Fibroblast of lung (primary cell): Measurements from ENCODE around the gene IL34. TPM values are rescaled to one million over a fixed set of nuclear protein-coding genes. Genes with fewer than 3 reads are reported as not detected.

Experiments
- DNase-seq, 2 donors: peaks; one replicate each; pipeline versions ENCODE4 v3.0.0 to v3.0.0-alpha.2; 2010; ENCODE audit warnings: low read depth in 2 of 2
- H2AFZ ChIP-seq: 2 replicates; pipeline ENCODE4 v1.5.1; 2012; ENCODE audit warnings: low read length, control low read depth, inconsistent platforms
- H3K27ac ChIP-seq: 2 replicates; pipeline ENCODE4 v1.5.1; 2011; ENCODE audit warnings: low read length, control low read depth; ENCODE audit not compliant: insufficient read depth
- H3K27me3 ChIP-seq: 2 replicates; pipeline ENCODE4 v1.5.1; 2011; ENCODE audit warnings: mild to moderate bottlenecking, low read length; ENCODE audit not compliant: control insufficient read depth, insufficient read depth
- H3K36me3 ChIP-seq: 2 replicates; pipeline ENCODE4 v1.5.1; 2011; ENCODE audit warnings: low read length; ENCODE audit not compliant: control insufficient read depth, insufficient read depth
- H3K4me1 ChIP-seq: 2 replicates; pipeline ENCODE4 v1.5.1; 2011; ENCODE audit warnings: low read length; ENCODE audit not compliant: control insufficient read depth, insufficient read depth; ENCODE audit errors: extremely low read depth
- H3K4me2 ChIP-seq: 2 replicates; pipeline ENCODE4 v1.5.1; 2011; ENCODE audit warnings: low read length, control low read depth; ENCODE audit not compliant: insufficient read depth; ENCODE audit errors: extremely low read depth
- H3K4me3 ChIP-seq, 4 experiments: fragments of 200-600 bp in 1 of 4; sonication (generic) in 1 of 4; replicated peaks in 1 of 4; 2 replicates each; pipeline ENCODE4 v1.5.1; 2011 to 2016; ENCODE audit warnings: low read length in 4 of 4, low read depth in 3 of 4, mild to moderate bottlenecking in 3 of 4, control low read depth in 2 of 4, inconsistent platforms in 1 of 4, mixed read lengths in 1 of 4; ENCODE audit not compliant: insufficient read depth in 1 of 4; ENCODE audit errors: control extremely low read depth in 1 of 4
- H3K79me2 ChIP-seq: 2 replicates; pipeline ENCODE4 v1.5.1; 2012; ENCODE audit warnings: mild to moderate bottlenecking, low read length, inconsistent platforms; ENCODE audit not compliant: control insufficient read depth, insufficient read depth
- H3K9ac ChIP-seq: 2 replicates; pipeline ENCODE4 v1.5.1; 2011; ENCODE audit warnings: mild to moderate bottlenecking, low read length, control low read depth; ENCODE audit not compliant: insufficient read depth
- H3K9me3 ChIP-seq: 2 replicates; pipeline ENCODE4 v1.5.1; 2012; ENCODE audit warnings: low read depth, low read length; ENCODE audit not compliant: control insufficient read depth, insufficient read depth
- H4K20me1 ChIP-seq: 2 replicates; pipeline ENCODE4 v1.5.1; 2011; ENCODE audit warnings: low read length; ENCODE audit not compliant: control insufficient read depth, insufficient read depth; ENCODE audit errors: extremely low read depth
- EZH2 ChIP-seq: IDR thresholded peaks from 2 replicates; pipeline ENCODE4 v1.5.1; 2012; ENCODE audit warnings: low read length, control low read depth, mild to moderate bottlenecking; ENCODE audit errors: missing control alignments
- polyA plus RNA-seq, 2 donors: library from polyadenylated mRNA; depleted of rRNA in 1 of 2; stranded (reverse) in 1 of 2; unstranded in 1 of 2; fragments of >200 nt; gene quantifications; 2 replicates each; pipeline ENCODE4 v1.2.1, GENCODE V29; 2011 to 2012; ENCODE audit warnings: missing spikeins in 1 of 2
- total RNA-seq: library from RNA; depleted of rRNA; stranded (reverse); fragments of >200 nt; gene quantifications from 2 replicates; pipeline ENCODE4 v1.2.1, GENCODE V29; 2014
- TF ChIP-seq, protein P1 (sequence below), 2 donors: IDR thresholded peaks in 1 of 2; conservative IDR thresholded peaks in 1 of 2; 1 replicate in 1 of 2; 2 replicates in 1 of 2; pipeline ENCODE4 v1.5.1; 2011 to 2012; ENCODE audit warnings: low read length in 2 of 2, control low read depth in 1 of 2, inconsistent platforms in 1 of 2, low read depth in 1 of 2, mild to moderate bottlenecking in 1 of 2

IL34 gene
- total and polyA plus RNA-seq, 2 donors (not counting 1 experiment from before 2014, with no cell fraction given) = 0.45 to 5.4 TPM

DNA sequence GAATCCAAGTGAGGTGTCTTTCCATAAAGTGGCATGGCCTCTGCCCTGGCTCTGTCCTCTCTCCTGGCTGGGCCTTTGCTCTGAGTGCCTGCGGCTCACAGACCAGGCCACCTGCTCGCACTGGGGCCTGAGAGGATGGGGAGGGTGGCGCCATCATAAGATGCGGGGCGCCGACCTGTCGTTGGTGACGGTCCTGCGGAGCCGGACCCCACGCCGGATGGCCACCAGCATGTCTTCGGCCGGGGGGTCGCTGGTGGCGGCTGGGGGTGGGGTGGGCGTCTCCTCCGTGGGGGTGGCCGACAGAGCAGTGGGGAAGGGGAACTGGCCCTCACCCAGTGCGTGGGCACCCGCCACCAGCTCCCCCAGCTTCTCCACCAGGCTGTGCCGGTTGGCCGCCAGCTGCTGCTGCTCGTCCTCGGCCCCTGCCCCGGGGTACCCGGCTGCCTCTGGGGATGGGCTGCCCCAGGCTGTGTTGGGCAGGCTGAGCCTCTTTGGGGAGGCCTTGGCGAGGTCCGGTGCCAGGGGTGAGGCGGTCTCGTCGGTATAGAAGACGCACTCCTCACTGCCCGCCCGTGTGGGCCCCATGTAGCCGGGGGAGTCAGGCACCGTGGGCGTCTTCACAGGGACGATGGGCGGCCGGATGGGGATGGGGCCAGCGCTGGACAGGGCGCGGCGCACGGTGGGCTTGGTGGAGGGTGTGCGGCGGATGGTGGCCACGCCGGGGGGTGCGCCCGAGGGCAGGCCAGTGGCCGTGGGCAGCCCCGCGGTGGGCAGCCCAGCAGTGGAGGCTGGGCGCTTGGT, 17.4 kb downstream of the IL34 start:
- Histone ChIP-seq H3K4me2 (no peak overlapping the region), H3K9me3 (no peaks in the 10 kb centered on the region), H3K27ac (no peak overlapping the region), H2AFZ (no peak overlapping the region), H3K27me3 (no peaks in the 10 kb centered on the region), H3K36me3 (peaks cover 46% of the 10 kb centered on the region), H4K20me1 (no peaks in the 10 kb centered on the region), H3K9ac (no peak overlapping the region), H3K4me1 (peaks cover 6% of the 10 kb centered on the region), H3K4me3 (no peak overlapping the region), H3K79me2 (peaks cover 7% of the 10 kb centered on the region)
- TF ChIP-seq, protein P1, sequence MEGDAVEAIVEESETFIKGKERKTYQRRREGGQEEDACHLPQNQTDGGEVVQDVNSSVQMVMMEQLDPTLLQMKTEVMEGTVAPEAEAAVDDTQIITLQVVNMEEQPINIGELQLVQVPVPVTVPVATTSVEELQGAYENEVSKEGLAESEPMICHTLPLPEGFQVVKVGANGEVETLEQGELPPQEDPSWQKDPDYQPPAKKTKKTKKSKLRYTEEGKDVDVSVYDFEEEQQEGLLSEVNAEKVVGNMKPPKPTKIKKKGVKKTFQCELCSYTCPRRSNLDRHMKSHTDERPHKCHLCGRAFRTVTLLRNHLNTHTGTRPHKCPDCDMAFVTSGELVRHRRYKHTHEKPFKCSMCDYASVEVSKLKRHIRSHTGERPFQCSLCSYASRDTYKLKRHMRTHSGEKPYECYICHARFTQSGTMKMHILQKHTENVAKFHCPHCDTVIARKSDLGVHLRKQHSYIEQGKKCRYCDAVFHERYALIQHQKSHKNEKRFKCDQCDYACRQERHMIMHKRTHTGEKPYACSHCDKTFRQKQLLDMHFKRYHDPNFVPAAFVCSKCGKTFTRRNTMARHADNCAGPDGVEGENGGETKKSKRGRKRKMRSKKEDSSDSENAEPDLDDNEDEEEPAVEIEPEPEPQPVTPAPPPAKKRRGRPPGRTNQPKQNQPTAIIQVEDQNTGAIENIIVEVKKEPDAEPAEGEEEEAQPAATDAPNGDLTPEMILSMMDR (conservative IDR thresholded peaks at IDR 0.05 in 1 of 2, IDR thresholded peaks at IDR 0.05 in 1 of 2; ENCODE audit: low read depth in 1 of 2, low read length in 2 of 2) = no peak
- TF ChIP-seq EZH2 = no peak
- DNase-seq = no peak

DNA sequence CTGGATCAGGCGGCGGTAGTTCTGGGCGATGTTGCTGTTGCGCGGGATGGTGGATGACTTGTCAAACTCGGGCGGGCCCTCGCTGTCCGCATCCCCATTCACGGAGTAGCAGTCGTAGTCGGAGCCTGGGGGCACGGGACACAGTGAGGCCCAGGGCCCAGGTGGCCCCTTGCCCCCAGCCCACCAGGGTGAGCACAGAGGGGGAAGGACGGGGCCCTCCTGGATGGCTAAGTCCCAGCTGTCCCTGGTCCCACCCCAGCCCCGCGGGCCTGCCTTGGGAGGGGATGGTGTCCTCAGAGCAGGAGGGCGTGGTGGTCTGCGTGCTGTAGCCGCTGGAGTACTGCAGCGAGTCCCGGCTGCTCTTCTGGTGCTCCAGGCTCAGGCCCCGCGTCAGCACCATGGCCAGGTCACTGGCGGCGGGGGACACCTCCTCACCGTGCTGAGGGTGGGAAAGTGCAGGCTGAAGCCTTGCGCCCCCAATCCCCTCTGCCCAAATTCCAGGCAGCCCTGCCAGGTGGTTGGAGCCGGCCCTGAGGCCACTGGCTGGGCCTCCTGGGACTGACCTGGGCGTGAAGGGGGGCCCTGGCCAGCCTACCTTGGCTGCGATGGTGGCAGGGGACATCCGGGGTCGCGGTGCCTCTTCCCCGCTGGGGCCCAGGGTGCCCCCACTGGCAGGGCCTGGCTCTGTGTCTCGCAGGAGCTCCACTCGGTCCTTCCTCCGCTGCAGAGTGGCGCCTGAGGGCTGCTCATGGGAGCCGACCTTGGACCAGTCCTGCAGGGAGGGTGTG, 18.2 kb downstream of the IL34 start:
- Histone ChIP-seq H3K4me3 (no peak overlapping the region), H3K79me2 (peaks cover 7% of the 10 kb centered on the region), H3K36me3 (peaks cover 46% of the 10 kb centered on the region), H3K4me2 (no peak overlapping the region), H2AFZ (no peak overlapping the region), H3K9ac (no peak overlapping the region), H3K9me3 (no peaks in the 10 kb centered on the region), H3K27me3 (no peaks in the 10 kb centered on the region), H3K4me1 (peaks cover 6% of the 10 kb centered on the region), H3K27ac (no peak overlapping the region), H4K20me1 (no peaks in the 10 kb centered on the region)
- no peak for TF ChIP-seq EZH2
- TF ChIP-seq, protein P1 (conservative IDR thresholded peaks at IDR 0.05 in 1 of 2, IDR thresholded peaks at IDR 0.05 in 1 of 2; ENCODE audit: low read depth in 1 of 2, low read length in 2 of 2) = no peak
- no peak for DNase-seq

DNA sequence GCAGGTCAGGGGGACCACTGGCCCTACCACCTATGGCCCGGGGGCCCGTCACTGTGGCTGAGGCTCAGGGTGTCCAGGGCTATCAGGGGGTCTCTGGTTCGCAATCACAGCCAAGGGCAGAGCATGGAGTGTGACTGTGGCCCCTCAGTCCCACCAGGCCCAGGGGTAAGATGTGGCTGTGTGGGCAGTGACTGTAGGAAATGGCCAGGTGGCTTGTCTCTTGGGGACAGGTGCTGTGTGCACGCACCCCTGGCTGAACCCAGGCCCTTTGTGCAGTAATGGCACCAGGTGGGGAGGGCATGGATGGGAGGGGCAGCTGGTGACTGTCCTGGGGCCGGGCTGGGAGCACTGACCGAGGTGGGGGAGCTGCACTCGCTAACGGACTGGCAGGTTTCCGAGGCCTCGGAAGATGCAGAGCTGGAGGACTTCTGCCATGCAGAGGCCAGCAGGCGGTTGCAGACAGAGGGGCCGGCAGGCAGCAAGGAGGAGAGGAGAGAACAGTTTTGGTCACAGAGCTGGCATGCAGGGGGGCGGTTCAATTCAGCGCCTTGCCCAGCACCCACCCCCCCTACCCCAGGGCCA, 18.8 kb downstream of the IL34 start:
- Histone ChIP-seq H3K36me3 (peaks cover 48% of the 10 kb centered on the region), H3K9me3 (no peaks in the 10 kb centered on the region), H3K4me3 (no peak overlapping the region), H3K4me2 (no peak overlapping the region), H3K27ac (no peak overlapping the region), H4K20me1 (no peaks in the 10 kb centered on the region), H3K27me3 (no peaks in the 10 kb centered on the region), H3K4me1 (peaks cover 6% of the 10 kb centered on the region), H2AFZ (no peak overlapping the region), H3K79me2 (peaks cover 10% of the 10 kb centered on the region), H3K9ac (no peak overlapping the region)
- TF ChIP-seq, protein P1 (conservative IDR thresholded peaks at IDR 0.05 in 1 of 2, IDR thresholded peaks at IDR 0.05 in 1 of 2; ENCODE audit: low read depth in 1 of 2, low read length in 2 of 2) = no peak
- no peak for TF ChIP-seq EZH2
- no peak for DNase-seq
